Endothelial cell of umbilical vein (primary cell): ENCODE data around the gene AMZ2. TPM values are rescaled to one million over a fixed set of nuclear protein-coding genes. Genes with fewer than 3 reads are reported as not detected.
"Not testable (repeated sequence)": the region's sequence is repeated elsewhere in the genome, so short reads cannot be mapped to it uniquely, and the experiment has no call there.

Source experiments
- BruUV-seq: library from RNA; stranded (reverse); fragments of 400-500 nt; replicated peaks from 2 replicates; lab custom pipeline; 2021; lab: Mats Ljungman, UMichigan
- CTCF ChIA-PET: fragments of 300-600, 350-600 bp; sonication (Branson Sonifier 250); formaldehyde crosslinking; loops from one replicate; lab custom pipeline; 2021; ENCODE audit warnings: antibody characterized with exemption, inconsistent platforms; lab: Charles Lee
- POLR2A ChIA-PET: fragments of 300-600, 350-600 bp; sonication (Branson Sonifier 250); formaldehyde crosslinking; loops from one replicate; lab custom pipeline; 2021; ENCODE audit warnings: antibody characterized with exemption, inconsistent platforms; lab: Charles Lee
- DNase-seq: peaks from one replicate; pipeline ENCODE4 v3.0.0-alpha.2; 2011; ENCODE audit warnings: low read depth, low spot score
- FAIRE-seq: peaks from 2 replicates; lab custom pipeline; 2011; peaks lifted over from hg19 to GRCh38; lab: Jason Lieb, UNC
- H2AFZ ChIP-seq: 2 replicates; pipeline ENCODE4 v1.6.0; 2012; ENCODE audit warnings: low read depth, low read length, control low read depth, inconsistent platforms
- H3K27ac ChIP-seq: 2 replicates; pipeline ENCODE4 v1.5.1; 2011; ENCODE audit warnings: low read depth, mild to moderate bottlenecking, control low read depth, low read length, moderate library complexity; ENCODE audit not compliant: insufficient read depth
- H3K27me3 ChIP-seq, 2 experiments: 2 replicates each; pipeline versions ENCODE4 v1.6.0 to v1.6.1; 2011; ENCODE audit warnings: low read length in 2 of 2, mixed read lengths in 1 of 2; ENCODE audit not compliant: control insufficient read depth in 2 of 2, insufficient read depth in 2 of 2
- H3K36me3 ChIP-seq, 2 experiments: 2 replicates in 1 of 2; 3 replicates in 1 of 2; pipeline ENCODE4 v1.5.1; 2011; ENCODE audit warnings: low read length in 2 of 2, mild to moderate bottlenecking in 1 of 2, moderate library complexity in 1 of 2; ENCODE audit not compliant: control insufficient read depth in 2 of 2, insufficient read depth in 2 of 2; ENCODE audit errors: extremely low read depth in 1 of 2
- H3K4me1 ChIP-seq: 3 replicates; pipeline ENCODE4 v1.5.1; 2011; ENCODE audit warnings: mild to moderate bottlenecking, low read length; ENCODE audit not compliant: control insufficient read depth, insufficient read depth; ENCODE audit errors: extremely low read depth
- H3K4me2 ChIP-seq: 2 replicates; pipeline ENCODE4 v1.6.1; 2011; ENCODE audit warnings: low read length, control low read depth, mixed read lengths; ENCODE audit not compliant: insufficient read depth
- H3K4me3 ChIP-seq, 3 experiments: fragments of 200-600 bp in 1 of 3; sonication (generic), shearing (Covaris generic) in 1 of 3; replicated peaks in 1 of 3; 2 replicates each; pipeline ENCODE4 v1.5.1; 2011 to 2016; ENCODE audit warnings: control low read depth in 3 of 3, low read length in 3 of 3, mild to moderate bottlenecking in 2 of 3, inconsistent platforms in 1 of 3, low read depth in 1 of 3, moderate library complexity in 1 of 3; ENCODE audit not compliant: insufficient read depth in 1 of 3
- H3K79me2 ChIP-seq: 2 replicates; pipeline ENCODE4 v1.6.0; 2012; ENCODE audit warnings: low read length, inconsistent platforms; ENCODE audit not compliant: control insufficient read depth, insufficient read depth
- H3K9ac ChIP-seq: replicated peaks from 2 replicates; pipeline ENCODE3; 2011; ENCODE audit warnings: low read length, control low read depth; ENCODE audit not compliant: insufficient read depth; ENCODE audit errors: extremely low read depth
- H3K9me1 ChIP-seq: replicated peaks from 3 replicates; pipeline ENCODE4 v1.6.0; 2011; ENCODE audit warnings: mild to moderate bottlenecking, low read length; ENCODE audit not compliant: control insufficient read depth, insufficient read depth; ENCODE audit errors: extremely low read depth
- H3K9me3 ChIP-seq: replicated peaks from 2 replicates; pipeline ENCODE4 v1.5.1; 2012; ENCODE audit warnings: low read length, inconsistent platforms; ENCODE audit not compliant: control insufficient read depth, insufficient read depth
- H4K20me1 ChIP-seq: replicated peaks from 2 replicates; pipeline ENCODE3; 2011; ENCODE audit warnings: mild to moderate bottlenecking, low read length; ENCODE audit not compliant: control insufficient read depth, insufficient read depth; ENCODE audit errors: extremely low read depth
- POLR2AphosphoS5 ChIP-seq: IDR thresholded peaks from 2 replicates; pipeline ENCODE4 v1.6.1; 2012; ENCODE audit warnings: low read depth, mild to moderate bottlenecking, control low read depth, low read length, moderate library complexity; ENCODE audit not compliant: insufficient read depth
- dilution Hi-C: fragments of 300-500 bp; cut with MboI; formaldehyde crosslinking; loops from one replicate; pipeline ENCODE4 v1.15.0; 2019; ENCODE audit warnings: low sequenced_read_pairs; ENCODE audit not compliant: extremely low pct_ligation_motif_present
- intact Hi-C: fragments of 100-400 bp; cut with micrococcal nuclease; formaldehyde crosslinking; loops from one replicate; pipeline ENCODE4 v1.10.0; 2022
- polyA plus RNA-seq, 4 experiments: library from polyadenylated mRNA; depleted of rRNA in 3 of 4; stranded (reverse) in 3 of 4; unstranded in 1 of 4; fragments of >200 nt; gene quantifications; 2 replicates each; pipeline versions ENCODE4 v1.2.1 to v1.2.3, GENCODE V29; 2011 to 2012; ENCODE audit warnings: missing spikeins in 1 of 4
- total RNA-seq: library from RNA; stranded (reverse); gene quantifications from 2 replicates; pipeline ENCODE4 v1.2.3, GENCODE V29; 2021

AMZ2 gene
- total and polyA plus RNA-seq, 2 donors (not counting 3 experiments of a cell fraction or from before 2014, with no cell fraction given), result 46.7 to 57.3 TPM

DNA sequence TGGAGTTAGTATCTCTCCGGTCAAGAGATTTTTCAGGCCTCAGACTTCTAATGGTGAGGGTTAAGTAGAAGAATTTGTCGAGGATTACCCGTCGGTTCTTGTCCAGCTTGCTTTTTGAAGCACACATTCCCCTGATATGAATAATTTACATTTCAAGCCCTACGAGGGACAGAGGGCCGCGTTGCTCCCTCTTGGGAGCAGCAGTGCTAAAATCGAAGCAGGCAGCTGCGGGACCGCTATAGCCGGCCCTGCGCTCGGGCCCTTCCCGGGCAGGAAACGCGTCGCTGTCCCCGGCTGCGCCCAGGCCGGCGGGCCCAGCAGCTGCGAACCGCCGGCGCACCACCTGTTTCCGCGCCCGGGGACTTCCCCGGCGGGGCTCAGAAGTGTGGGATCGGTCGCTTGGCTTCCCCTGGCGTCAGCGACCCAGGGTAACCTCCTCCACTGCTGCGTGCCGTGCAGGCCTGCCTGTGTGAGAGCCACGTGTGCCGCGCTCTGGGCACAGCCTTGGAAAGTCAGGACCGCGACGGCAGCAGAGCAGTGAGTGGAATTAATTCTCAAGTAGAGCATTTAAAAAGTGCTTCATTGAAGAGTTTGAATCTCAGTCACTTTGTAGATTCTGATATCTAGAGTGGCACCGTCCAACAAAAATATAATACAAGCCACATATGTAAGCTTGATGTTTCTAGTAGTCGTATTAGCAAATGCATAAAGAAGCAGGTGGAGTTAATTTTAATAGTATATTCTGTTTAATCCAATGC, 11.2 kb downstream of the AMZ2 start:
- H3K9ac ChIP-seq, result peak overlapping the region; percentile 86
- FAIRE-seq (peak; percentile 74), DNase-seq (peak; percentile 82)
- H4K20me1 ChIP-seq, dilution Hi-C loops, POLR2A ChIA-PET, H3K9me3 ChIP-seq, BruUV-seq, H3K27me3 ChIP-seq, H3K9me1 ChIP-seq, H3K79me2 ChIP-seq, H3K36me3 ChIP-seq: not testable (repeated sequence)
- CTCF ChIA-PET, result interaction anchor here (0.8 to 1.4 kb wide), 5 partner anchors 11 to 203 kb away, joined by 3 to 4 read pairs (median 3); partner anchors contain the start of gene AMZ2
- H2AFZ ChIP-seq, result peak overlapping the region; percentile 87
- peak; percentile 48 for TF ChIP-seq POLR2AphosphoS5
- H3K27ac ChIP-seq, result peak overlapping the region; percentile 93
- peak overlapping the region in 1 of 3 experiments; percentile 35 for H3K4me3 ChIP-seq
- intact Hi-C loops, result loop anchor here (5.0 kb wide), 1 partner anchor 253 kb away; the partner anchor contains the start of gene PRKAR1A
- H3K4me2 ChIP-seq, result peak overlapping the region; percentile 71
- H3K4me1 ChIP-seq, result peaks cover 20% of the 10 kb centered on the region

DNA sequence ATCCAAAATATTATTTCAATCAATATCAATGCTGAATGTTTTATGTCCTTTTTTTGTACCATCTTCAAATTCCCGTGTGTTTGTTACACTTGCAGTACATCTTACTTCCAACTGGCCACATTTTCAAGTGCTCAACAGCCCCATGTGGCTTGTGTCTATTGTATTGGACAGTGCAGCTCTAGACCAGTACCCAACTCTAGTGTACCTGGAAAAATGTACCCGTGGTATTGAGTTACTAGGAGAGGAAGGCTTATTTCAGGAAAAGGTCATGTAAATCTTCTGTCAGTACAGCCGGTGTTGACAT, 11.8 kb downstream of the AMZ2 start:
- DNase-seq, dilution Hi-C loops, H4K20me1 ChIP-seq, H3K9me3 ChIP-seq, H3K9me1 ChIP-seq, FAIRE-seq, H3K27me3 ChIP-seq, POLR2A ChIA-PET, H3K79me2 ChIP-seq, H3K36me3 ChIP-seq: not testable (repeated sequence)
- H2AFZ ChIP-seq, result peak overlapping the region; percentile 33
- intact Hi-C loops, result loop anchor here (5.0 kb wide), 1 partner anchor 253 kb away; the partner anchor contains the start of gene PRKAR1A
- TSS peak; percentile 22 for BruUV-seq
- peak overlapping the region; percentile 53 for H3K27ac ChIP-seq
- peak overlapping the region; percentile 55 for H3K4me2 ChIP-seq
- peaks cover 20% of the 10 kb centered on the region for H3K4me1 ChIP-seq
- CTCF ChIA-PET, result interaction anchor here (0.8 to 1.1 kb wide), 3 partner anchors 139 to 177 kb away, joined by 3 to 4 read pairs (median 3); no protein-coding TSS in a partner anchor
- H3K9ac ChIP-seq, result peak overlapping the region; percentile 23
- peak overlapping the region in 1 of 3 experiments; percentile 28 for H3K4me3 ChIP-seq
